GM23338 (cell line): Measurements from ENCODE around the gene KSR2.

Experiments used
- CREB1 ChIP-seq: fragments of 250-450 bp; sonication (Bioruptor Pico); IDR thresholded peaks from 2 replicates; pipeline ENCODE4 v1.5.0; 2020; ENCODE audit warnings: low read depth, mild to moderate bottlenecking, moderate library complexity
- CTCF ChIP-seq, 2 experiments: fragments of 200-600 bp in 1 of 2; sonication (generic) in 1 of 2; conservative IDR thresholded peaks; 2 replicates each; pipeline versions ENCODE4 v1.5.1 to v1.6.1; 2016 to 2017; ENCODE audit warnings: antibody characterized with exemption in 2 of 2, low read depth in 2 of 2, mild to moderate bottlenecking in 2 of 2, moderate library complexity in 1 of 2
- ETS1 ChIP-seq: IDR thresholded peaks from 2 replicates; pipeline ENCODE4 v1.6.1; 2016; ENCODE audit warnings: antibody characterized with exemption
- EZH2 ChIP-seq: fragments of 200-600 bp; sonication (generic); IDR thresholded peaks from one replicate; pipeline ENCODE4 v1.8.0; 2017; ENCODE audit warnings: antibody characterized with exemption, mild to moderate bottlenecking, low read depth; ENCODE audit not compliant: unreplicated experiment
- EZH2phosphoT487 ChIP-seq: fragments of 200-600 bp; sonication (generic); IDR thresholded peaks from one replicate; pipeline ENCODE4 v1.8.1; 2018; ENCODE audit warnings: antibody characterized with exemption; ENCODE audit not compliant: unreplicated experiment
- JUNB ChIP-seq: IDR thresholded peaks from one replicate; pipeline ENCODE4 v1.6.1; 2016; ENCODE audit warnings: antibody characterized with exemption; ENCODE audit not compliant: unreplicated experiment
- POLR2AphosphoS5 ChIP-seq: IDR thresholded peaks from 2 replicates; pipeline ENCODE4 v1.6.1; 2016; ENCODE audit warnings: antibody characterized with exemption, low read depth
- REST ChIP-seq: IDR thresholded peaks from one replicate; pipeline ENCODE4 v1.6.1; 2018; ENCODE audit warnings: antibody characterized with exemption; ENCODE audit not compliant: unreplicated experiment
- ZNF114 ChIP-seq: fragments of 250-450 bp; sonication (Bioruptor Pico); IDR thresholded peaks from 2 replicates; pipeline ENCODE4 v1.5.0; 2020; ENCODE audit warnings: mild to moderate bottlenecking, moderate library complexity
- ZNF331 ChIP-seq: fragments of 250-450 bp; sonication (Bioruptor Pico); IDR thresholded peaks from 2 replicates; pipeline ENCODE4 v1.5.0; 2020; ENCODE audit warnings: low read depth, mild to moderate bottlenecking, moderate library complexity
- ZNF462 ChIP-seq: fragments of 250-450 bp; sonication (Bioruptor Pico); IDR thresholded peaks from 2 replicates; pipeline ENCODE4 v1.5.0; 2020; ENCODE audit warnings: mild to moderate bottlenecking, moderate library complexity

- TF ChIP-seq CTCF (conservative IDR thresholded peaks at IDR 0.05; ENCODE audit: low read depth in 2 of 2) (no peak), POLR2AphosphoS5 (no peak), REST (no peak), EZH2phosphoT487 (no peak), ETS1 (no peak), EZH2 (no peak), CREB1 (CRISPR knock-in tag) (no peak), JUNB (no peak), ZNF462 (CRISPR knock-in tag) (no peak), ZNF331 (CRISPR knock-in tag) (no peak), ZNF114 (no peak)
Observed at GRCh38 chr12:117718559-117718958, 250.2 kb downstream of the KSR2 start.
